Fibroblast of skin of right biceps (primary cell): ENCODE measurements around the gene MICU2.

Source experiments
- DNase-seq: peaks from one replicate; pipeline ENCODE4 v3.0.0-alpha.2; 2013

The MICU2 gene

DNA sequence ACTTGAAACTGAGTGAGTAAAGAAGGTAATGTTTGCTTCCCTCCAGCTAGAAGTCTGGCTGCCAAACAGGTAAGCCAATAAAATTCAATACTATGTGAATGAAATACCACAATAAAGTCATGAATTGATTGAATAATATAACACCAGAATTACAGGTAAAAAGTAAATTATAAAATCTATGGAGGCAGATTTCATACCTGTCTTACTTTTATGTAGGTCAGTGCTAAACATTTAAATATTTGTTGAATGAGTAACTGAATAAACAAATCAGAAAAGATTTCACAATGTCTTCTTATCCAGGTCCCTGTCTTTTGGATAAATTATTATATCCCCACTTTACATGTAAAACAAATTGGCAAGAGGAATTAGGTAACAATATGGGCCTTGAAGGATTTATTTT lies 62.7 kb downstream of the MICU2 start:
- no peak for DNase-seq

GRCh38 chr13:21539687-21540086 lies 64.3 kb downstream of the MICU2 start:
- no peak for DNase-seq

- no peak for DNase-seq
Measured at GRCh38 chr13:21538753-21539152, 65.2 kb downstream of the MICU2 start.

- DNase-seq: no peak
Measured at GRCh38 chr13:21538280-21538679, 65.7 kb downstream of the MICU2 start.

GRCh38 chr13:21537105-21537504 lies 66.9 kb downstream of the MICU2 start:
- DNase-seq: no peak

- DNase-seq: no peak
Measured at GRCh38 chr13:21534760-21535159, 69.2 kb downstream of the MICU2 start.

GRCh38 chr13:21531455-21531854 lies 72.5 kb downstream of the MICU2 start:
- DNase-seq: no peak

- DNase-seq: peak; percentile 16
Measured at GRCh38 chr13:21530656-21531055, 73.3 kb downstream of the MICU2 start.

DNA sequence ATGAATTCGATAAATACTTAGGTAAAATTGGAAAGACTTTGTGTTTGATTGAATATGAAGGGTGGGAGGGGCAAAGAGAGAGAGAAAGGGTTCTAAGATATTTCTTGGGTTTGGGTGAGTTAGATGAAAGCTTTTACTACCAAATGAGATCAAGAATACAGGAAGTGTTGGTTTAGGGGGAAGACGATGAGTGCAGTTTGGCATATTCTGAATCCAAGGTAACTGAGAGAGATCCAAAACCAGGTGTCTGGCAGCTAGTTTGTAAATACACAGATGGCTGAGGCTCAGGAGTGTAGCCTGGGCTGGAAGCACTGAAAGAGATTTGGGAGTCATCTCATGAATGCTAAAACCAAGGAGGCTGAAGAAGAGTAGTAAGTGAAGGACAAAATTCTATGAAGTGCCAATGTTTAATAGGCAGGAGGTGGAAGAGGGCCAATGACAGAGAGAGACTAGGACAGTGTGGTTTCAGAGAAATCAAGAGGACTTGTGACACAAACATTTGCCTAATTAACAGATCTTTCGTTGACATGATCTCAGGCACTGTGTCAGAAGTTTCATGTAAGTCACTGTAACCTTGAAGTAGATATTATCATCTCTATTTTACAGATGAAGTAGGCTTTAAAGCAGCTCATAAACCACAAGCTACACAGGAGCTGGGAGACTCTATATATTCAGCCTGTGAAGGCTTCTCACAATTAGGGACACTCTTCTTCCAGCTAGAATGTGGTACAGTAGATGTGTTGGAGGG lies 74.7 kb downstream of the MICU2 start:
- DNase-seq: no peak

- DNase-seq: peak; percentile 84
Measured at GRCh38 chr13:21528616-21529015, 75.4 kb downstream of the MICU2 start.

DNA sequence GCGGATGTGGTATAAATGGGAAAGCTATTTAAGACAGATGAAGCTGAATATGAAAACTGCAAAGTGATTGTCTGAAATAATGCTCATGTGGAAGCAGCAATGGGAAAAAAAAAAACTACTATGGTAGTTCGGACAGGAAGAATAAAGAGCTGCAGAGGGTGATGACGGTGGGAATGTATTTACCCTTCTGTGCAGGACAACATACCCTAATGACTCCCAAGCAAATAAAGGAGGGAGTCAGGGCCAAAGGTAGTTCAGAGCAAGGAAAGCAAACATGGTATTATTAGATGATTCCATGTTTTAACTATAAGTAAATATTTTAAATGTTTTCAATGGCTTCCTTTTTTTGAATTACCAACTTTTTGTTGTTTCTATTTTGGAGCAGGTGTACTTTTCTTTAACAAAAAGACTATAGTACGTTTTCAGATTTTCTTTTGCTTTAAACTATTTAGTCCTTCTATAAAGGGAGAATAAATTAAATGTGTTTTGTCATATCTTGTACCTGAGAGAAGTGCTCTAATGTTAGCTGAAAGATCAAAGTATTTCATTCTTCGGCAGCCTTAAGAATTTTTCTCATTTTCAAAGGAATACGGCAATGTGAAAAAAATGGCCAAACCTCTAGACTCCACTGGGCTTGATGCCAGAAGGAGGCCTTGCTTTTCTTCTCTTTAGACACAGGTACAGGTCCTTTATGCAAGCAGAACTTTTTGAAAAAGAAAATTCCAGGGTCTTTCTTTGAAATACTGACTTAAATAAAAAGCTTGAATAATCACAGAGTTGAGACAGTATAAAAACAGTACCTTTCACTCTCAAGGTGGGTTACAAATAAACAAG lies 77.0 kb downstream of the MICU2 start:
- DNase-seq: no peak

GRCh38 chr13:21522847-21523246 lies 81.1 kb downstream of the MICU2 start:
- no peak for DNase-seq

DNA sequence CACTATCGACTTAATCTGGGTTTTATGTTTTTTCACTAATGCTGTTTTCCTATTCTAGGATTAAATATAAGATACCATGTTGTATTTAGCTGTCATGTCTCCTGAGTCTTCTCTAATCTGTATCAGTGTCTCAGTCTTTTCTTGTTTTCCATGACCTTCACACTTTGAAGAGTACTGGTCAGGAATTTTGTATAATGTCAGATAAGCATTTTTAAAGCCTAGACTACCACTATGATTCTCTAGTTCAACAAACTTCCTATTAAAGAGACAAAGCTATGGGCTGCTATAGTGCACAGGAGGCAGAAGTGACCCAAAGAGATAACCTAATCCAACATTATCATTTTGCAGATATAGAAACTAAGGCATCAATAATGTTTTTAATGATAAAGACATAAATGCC lies 81.8 kb downstream of the MICU2 start:
- no peak for DNase-seq

GRCh38 chr13:21518617-21519144 lies 85.3 kb downstream of the MICU2 start:
- DNase-seq: no peak

DNA sequence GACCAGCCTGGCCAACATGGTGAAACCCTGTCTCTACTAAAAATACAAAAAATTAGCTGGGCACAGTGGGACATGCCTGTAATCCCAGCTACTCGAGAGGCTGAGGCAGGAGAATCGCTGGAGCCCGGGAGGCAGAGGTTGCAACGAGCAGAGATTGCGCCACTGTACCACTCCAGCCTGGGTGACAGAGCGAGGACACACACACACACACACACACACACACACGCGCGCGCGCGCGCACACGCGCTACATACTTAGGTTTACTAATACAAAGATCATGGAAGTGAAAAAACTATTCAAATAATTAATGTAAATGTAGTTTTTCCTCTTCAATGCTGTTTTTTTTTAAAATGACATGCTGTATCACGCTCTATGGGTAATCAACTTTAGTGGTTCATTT lies 86.4 kb downstream of the MICU2 start:
- DNase-seq: no peak

- no peak for DNase-seq
Measured at GRCh38 chr13:21516805-21517204, 87.2 kb downstream of the MICU2 start.

DNA sequence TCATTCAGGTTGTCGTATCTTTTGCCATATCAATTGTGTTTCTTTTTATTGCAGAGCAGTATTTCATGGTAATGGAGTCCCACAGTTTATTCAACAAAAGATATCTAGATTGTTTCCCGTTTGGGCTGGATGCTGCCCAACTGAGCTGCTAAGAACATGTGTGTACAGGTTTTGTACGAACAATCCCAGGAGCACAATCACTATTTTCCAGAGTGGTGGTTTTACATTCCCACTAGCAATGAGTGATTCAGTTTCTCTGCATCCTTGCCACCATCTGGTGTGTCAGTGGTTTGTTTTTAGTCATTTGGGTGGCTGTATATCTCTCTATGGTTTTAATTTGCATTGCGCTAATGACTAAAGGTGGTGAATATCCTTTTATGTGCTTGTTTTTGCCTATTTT lies 92.1 kb downstream of the MICU2 start:
- peak; percentile 66 for DNase-seq

GRCh38 chr13:21504379-21504778 lies 99.6 kb downstream of the MICU2 start:
- no peak for DNase-seq

GRCh38 chr13:21501686-21502085 lies 102.3 kb downstream of the MICU2 start:
- no peak for DNase-seq

DNA sequence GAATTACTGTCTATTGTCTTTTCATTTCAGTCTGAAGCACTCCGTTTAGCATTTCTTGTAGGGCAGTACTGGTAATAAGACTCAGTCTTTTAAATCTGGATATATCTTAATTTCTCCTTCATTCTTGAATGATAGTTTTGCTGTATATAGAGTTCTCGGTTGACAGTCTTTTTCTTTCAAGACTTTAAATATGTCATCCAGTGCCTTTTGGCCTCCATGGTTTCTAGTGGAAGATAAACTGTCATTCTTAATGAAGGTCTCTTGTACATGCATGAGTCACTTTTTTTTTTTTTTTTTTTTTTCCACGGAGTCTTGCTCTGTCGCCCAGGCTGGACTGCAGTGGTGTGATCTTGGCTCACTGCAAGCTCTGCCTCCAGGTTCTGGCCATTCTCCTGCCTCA lies 117.6 kb downstream of the MICU2 start:
- DNase-seq: no peak

DNA sequence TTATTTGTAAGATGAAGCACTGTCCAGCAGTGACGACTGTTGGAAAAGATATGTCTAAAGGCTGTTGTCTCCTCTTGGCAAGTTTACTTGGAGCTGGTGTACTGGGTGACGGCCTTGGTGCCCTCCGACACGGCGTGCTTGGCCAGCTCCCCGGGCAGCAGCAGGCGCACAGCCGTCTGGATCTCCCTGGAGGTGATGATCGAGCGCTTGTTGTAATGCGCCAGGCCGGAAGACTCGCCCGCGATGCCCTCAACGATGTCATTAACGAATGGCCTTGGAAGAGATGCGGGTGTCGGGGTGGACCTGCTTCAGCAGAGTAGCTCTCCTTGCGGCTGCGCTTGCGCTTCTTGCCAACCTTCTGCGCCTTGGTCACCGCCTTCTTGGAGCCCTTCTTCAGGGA lies 120.2 kb downstream of the MICU2 start:
- DNase-seq: no peak

GRCh38 chr13:21481359-21481758 lies 122.6 kb downstream of the MICU2 start:
- DNase-seq: no peak

GRCh38 chr13:21478881-21479808 lies 124.8 kb downstream of the MICU2 start:
- peak; percentile 75 for DNase-seq
